ENCODE results near the gene TNFAIP6. TPM values are rescaled to one million over a fixed set of nuclear protein-coding genes. Genes with fewer than 3 reads are reported as not detected.

TNFAIP6 gene
- polyA plus RNA-seq, 1 donor from 2014 or later, result not detected

- Histone ChIP-seq H3K4me3 (ENCODE audit: low read length) (no peak overlapping the region), H3K4me2 (ENCODE audit: low read length) (no peak overlapping the region), H4K20me1 (ENCODE audit: insufficient read depth) (no peaks in the 10 kb centered on the region), H2AFZ (ENCODE audit: low read depth, low read length) (no peak overlapping the region), H3K9ac (ENCODE audit: low read length) (no peak overlapping the region), H3K79me2 (replicated peaks; ENCODE audit: insufficient read depth, low read length) (no peaks in the 10 kb centered on the region), H3F3A (ENCODE audit: insufficient read depth, low read length, poor library complexity, severe bottlenecking) (no peaks in the 10 kb centered on the region), H3K27me3 (ENCODE audit: insufficient read depth, low read depth, low read length) (no peaks in the 10 kb centered on the region), H3K36me3 (ENCODE audit: insufficient read depth, low read length) (no peaks in the 10 kb centered on the region), H3K9me2 (ENCODE audit: insufficient read depth, low read length) (no peaks in the 10 kb centered on the region), H3K9me3 (ENCODE audit: low read length) (no peaks in the 10 kb centered on the region), H3K27ac (ENCODE audit: low read length) (no peak overlapping the region)
- TF ChIP-seq POLR2AphosphoS5 (IDR thresholded peaks at IDR 0.05) (no peak), EP300 (conservative IDR thresholded peaks at IDR 0.05; ENCODE audit: poor library complexity, severe bottlenecking) (no peak), EZH2 (IDR thresholded peaks at IDR 0.05; ENCODE audit: borderline replicate concordance, insufficient read depth, low read length, poor library complexity, severe bottlenecking) (no peak), RAD21 (conservative IDR thresholded peaks at IDR 0.05) (no peak), CTCF (IDR thresholded peaks at IDR 0.05; ENCODE audit: poor library complexity, severe bottlenecking) (no peak), MXI1 (conservative IDR thresholded peaks at IDR 0.05; ENCODE audit: poor library complexity, severe bottlenecking) (no peak), TAF1 (IDR thresholded peaks at IDR 0.05; ENCODE audit: low read depth) (no peak), REST (IDR thresholded peaks at IDR 0.05; ENCODE audit: borderline replicate concordance) (no peak)
These were observed 30.8 kb upstream of the TNFAIP6 start for GRCh38 chr2:151326554-151326953.

GRCh38 chr2:151329998-151330397 lies 27.4 kb upstream of the TNFAIP6 start:
- no peaks in the 10 kb centered on the region for H3K9me3 ChIP-seq (ENCODE audit: low read length)
- H3F3A ChIP-seq (ENCODE audit: insufficient read depth, low read length, poor library complexity, severe bottlenecking), result no peaks in the 10 kb centered on the region
- H3K4me2 ChIP-seq (ENCODE audit: low read length), result no peak overlapping the region
- no peaks in the 10 kb centered on the region for H3K27me3 ChIP-seq (ENCODE audit: insufficient read depth, low read depth, low read length)
- H3K9ac ChIP-seq (ENCODE audit: low read length), result no peak overlapping the region
- TF ChIP-seq CTCF (IDR thresholded peaks at IDR 0.05; ENCODE audit: poor library complexity, severe bottlenecking) (no peak), POLR2AphosphoS5 (IDR thresholded peaks at IDR 0.05) (no peak), MXI1 (conservative IDR thresholded peaks at IDR 0.05; ENCODE audit: poor library complexity, severe bottlenecking) (no peak), RAD21 (conservative IDR thresholded peaks at IDR 0.05) (no peak), EZH2 (IDR thresholded peaks at IDR 0.05; ENCODE audit: borderline replicate concordance, insufficient read depth, low read length, poor library complexity, severe bottlenecking) (no peak), EP300 (conservative IDR thresholded peaks at IDR 0.05; ENCODE audit: poor library complexity, severe bottlenecking) (no peak), SMC3 (conservative IDR thresholded peaks at IDR 0.05; ENCODE audit: poor library complexity) (no peak), TAF1 (IDR thresholded peaks at IDR 0.05; ENCODE audit: low read depth) (no peak), REST (IDR thresholded peaks at IDR 0.05; ENCODE audit: borderline replicate concordance) (no peak)
- no peaks in the 10 kb centered on the region for H3K36me3 ChIP-seq (ENCODE audit: insufficient read depth, low read length)
- H3K79me2 ChIP-seq (replicated peaks; ENCODE audit: insufficient read depth, low read length), result no peaks in the 10 kb centered on the region
- H3K4me3 ChIP-seq (ENCODE audit: low read length), result no peak overlapping the region
- H2AFZ ChIP-seq (ENCODE audit: low read depth, low read length), result no peak overlapping the region
- no peaks in the 10 kb centered on the region for H4K20me1 ChIP-seq (ENCODE audit: insufficient read depth)
- H3K9me2 ChIP-seq (ENCODE audit: insufficient read depth, low read length), result no peaks in the 10 kb centered on the region
- no peak overlapping the region for H3K27ac ChIP-seq (ENCODE audit: low read length)

Measured in neural cell (in vitro differentiated cells).